ENCODE measurements around the gene MBOAT7. TPM values are rescaled to one million over a fixed set of nuclear protein-coding genes. Genes with fewer than 3 reads are reported as not detected.
A peak's percentile ranks its signal among the peaks of the same experiment; 100 is the strongest.

The MBOAT7 gene
- total RNA-seq, 2 donors from 2014 or later: 40.5 to 98.9 TPM

DNA sequence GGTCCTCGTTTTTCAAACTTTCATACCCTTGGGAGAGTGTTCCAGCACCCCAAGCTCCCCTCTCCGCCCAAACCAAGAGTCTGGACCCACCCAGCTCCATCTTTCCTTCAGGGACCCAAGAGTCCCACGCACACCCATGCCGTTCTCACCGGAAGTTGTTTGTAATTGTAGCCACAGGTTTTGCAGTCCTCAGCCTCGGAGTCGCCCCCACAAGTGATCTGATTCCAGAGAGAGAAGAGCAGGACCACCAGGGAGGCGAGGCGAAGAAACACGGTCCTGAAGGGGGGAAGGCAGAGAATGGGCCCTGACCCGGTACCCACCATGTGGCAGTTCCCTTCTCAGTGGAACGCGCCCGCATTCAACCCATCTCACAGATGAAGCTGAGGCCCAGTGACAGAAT is 26.5 kb downstream of the MBOAT7 start:
- ATAC-seq: no peak

DNA sequence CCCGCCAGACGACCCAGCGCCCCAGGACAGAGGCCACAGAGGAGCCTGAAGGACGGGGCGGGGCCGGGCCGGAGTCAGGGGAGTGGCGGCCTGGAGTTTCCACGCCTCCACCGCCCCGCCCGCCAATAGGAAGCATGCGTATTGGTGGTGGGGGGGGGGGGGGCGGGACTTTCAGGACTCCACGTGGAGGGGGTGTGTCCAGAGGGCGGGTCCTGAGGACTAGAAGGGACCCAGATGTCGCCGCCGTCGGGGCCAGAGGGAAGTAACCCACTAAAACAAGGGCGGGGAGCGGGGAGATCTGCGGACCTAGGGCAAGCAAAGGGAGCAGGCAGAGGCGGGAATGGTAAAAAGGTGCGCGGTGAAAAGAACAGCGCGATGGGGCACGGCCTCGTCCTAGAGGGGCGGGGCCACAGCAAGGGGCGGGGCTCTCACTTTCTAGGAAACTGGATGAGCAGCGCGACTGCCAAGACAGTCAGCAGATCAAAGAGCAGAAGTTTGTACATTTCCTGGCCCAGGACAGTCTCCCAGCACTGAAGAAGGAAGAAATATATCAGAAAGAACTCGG is 27.1 kb downstream of the MBOAT7 start:
- Histone ChIP-seq H3K9me3 (no peaks in the 10 kb centered on the region), H3K27ac (peak overlapping the region in 2 of 4 donors; percentile 30 to 68), H3K36me3 (replicated peaks in 1 of 2; ENCODE audit: insufficient read depth in 1 of 2, low read depth in 2 of 2) (no peaks in the 10 kb centered on the region), H3K4me1 (peaks cover 48% of the 10 kb centered on the region), H3K4me3 (no peak overlapping the region), H3K27me3 (no peaks in the 10 kb centered on the region)
- ATAC-seq: peak; percentile 33
- intact Hi-C loops (cut with DNase I): no loop called here
- peak; percentile 89 to 95 (median 94) for DNase-seq
- TF ChIP-seq POLR2A (IDR thresholded peaks at IDR 0.05): peak in 2 of 3 donors; percentile 5 to 24
- TF ChIP-seq, protein P1, sequence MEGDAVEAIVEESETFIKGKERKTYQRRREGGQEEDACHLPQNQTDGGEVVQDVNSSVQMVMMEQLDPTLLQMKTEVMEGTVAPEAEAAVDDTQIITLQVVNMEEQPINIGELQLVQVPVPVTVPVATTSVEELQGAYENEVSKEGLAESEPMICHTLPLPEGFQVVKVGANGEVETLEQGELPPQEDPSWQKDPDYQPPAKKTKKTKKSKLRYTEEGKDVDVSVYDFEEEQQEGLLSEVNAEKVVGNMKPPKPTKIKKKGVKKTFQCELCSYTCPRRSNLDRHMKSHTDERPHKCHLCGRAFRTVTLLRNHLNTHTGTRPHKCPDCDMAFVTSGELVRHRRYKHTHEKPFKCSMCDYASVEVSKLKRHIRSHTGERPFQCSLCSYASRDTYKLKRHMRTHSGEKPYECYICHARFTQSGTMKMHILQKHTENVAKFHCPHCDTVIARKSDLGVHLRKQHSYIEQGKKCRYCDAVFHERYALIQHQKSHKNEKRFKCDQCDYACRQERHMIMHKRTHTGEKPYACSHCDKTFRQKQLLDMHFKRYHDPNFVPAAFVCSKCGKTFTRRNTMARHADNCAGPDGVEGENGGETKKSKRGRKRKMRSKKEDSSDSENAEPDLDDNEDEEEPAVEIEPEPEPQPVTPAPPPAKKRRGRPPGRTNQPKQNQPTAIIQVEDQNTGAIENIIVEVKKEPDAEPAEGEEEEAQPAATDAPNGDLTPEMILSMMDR (IDR thresholded peaks at IDR 0.05): no peak
- WGBS, 2 donors: 2 to 6% methylated on average over 18 to 32 of the region's 35 CpGs

More for the DNA sequence above, 26.5 kb downstream of the MBOAT7 start:
- DNase-seq: no peak
- intact Hi-C loops (cut with DNase I): no loop called here
- H3K9me3 ChIP-seq: no peaks in the 10 kb centered on the region
- no peaks in the 10 kb centered on the region for H3K27me3 ChIP-seq
- H3K4me1 ChIP-seq: peaks cover 46% of the 10 kb centered on the region
- 68% methylated on average over 14 of the region's 14 CpGs for WGBS, 2 donors
- peak in 1 of 3 donors; percentile 5 for TF ChIP-seq POLR2A (IDR thresholded peaks at IDR 0.05)
- TF ChIP-seq, protein P1 (IDR thresholded peaks at IDR 0.05): no peak
- H3K27ac ChIP-seq: peak overlapping the region in 2 of 4 donors; percentile 30 to 68
- H3K4me3 ChIP-seq: no peak overlapping the region
- H3K36me3 ChIP-seq (replicated peaks in 1 of 2; ENCODE audit: insufficient read depth in 1 of 2, low read depth in 2 of 2): no peaks in the 10 kb centered on the region

DNA sequence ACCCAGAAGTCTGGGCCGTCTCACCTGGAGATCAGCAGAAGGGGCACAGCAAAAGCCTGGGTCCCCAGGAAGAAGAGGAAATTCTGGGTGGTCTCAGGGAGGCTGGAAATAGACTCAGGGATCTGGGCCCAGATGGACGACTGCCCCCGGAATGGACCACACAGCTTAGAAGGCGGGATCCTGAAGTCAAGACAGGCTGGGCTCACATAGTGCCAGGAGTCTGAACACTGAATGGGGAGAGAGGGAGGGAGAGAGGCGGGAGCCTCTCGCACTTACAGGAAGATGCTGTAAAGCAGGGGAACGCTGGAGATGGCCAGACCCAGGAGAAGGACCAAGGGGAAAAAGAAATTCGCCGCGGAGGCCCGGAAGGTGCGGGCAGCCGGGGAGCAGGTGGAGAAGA is 28.5 kb downstream of the MBOAT7 start:
- H3K4me3 ChIP-seq: no peak overlapping the region
- peak overlapping the region in 3 of 4 donors; percentile 86 to 96 (median 95) for H3K27ac ChIP-seq
- DNase-seq (no peak), ATAC-seq (no peak)
- TF ChIP-seq POLR2A (IDR thresholded peaks at IDR 0.05): no peak
- TF ChIP-seq, protein P1 (IDR thresholded peaks at IDR 0.05): no peak
- no peaks in the 10 kb centered on the region for H3K9me3 ChIP-seq
- H3K27me3 ChIP-seq: no peaks in the 10 kb centered on the region
- peaks cover 5 to 8% of the 10 kb centered on the region in 2 donors for H3K36me3 ChIP-seq (replicated peaks in 1 of 2; ENCODE audit: insufficient read depth in 1 of 2, low read depth in 2 of 2)
- peaks cover 48% of the 10 kb centered on the region for H3K4me1 ChIP-seq
- WGBS, 2 donors: 25 to 34% methylated on average over 13 of the region's 13 CpGs
- intact Hi-C loops (cut with DNase I): no loop called here

DNA sequence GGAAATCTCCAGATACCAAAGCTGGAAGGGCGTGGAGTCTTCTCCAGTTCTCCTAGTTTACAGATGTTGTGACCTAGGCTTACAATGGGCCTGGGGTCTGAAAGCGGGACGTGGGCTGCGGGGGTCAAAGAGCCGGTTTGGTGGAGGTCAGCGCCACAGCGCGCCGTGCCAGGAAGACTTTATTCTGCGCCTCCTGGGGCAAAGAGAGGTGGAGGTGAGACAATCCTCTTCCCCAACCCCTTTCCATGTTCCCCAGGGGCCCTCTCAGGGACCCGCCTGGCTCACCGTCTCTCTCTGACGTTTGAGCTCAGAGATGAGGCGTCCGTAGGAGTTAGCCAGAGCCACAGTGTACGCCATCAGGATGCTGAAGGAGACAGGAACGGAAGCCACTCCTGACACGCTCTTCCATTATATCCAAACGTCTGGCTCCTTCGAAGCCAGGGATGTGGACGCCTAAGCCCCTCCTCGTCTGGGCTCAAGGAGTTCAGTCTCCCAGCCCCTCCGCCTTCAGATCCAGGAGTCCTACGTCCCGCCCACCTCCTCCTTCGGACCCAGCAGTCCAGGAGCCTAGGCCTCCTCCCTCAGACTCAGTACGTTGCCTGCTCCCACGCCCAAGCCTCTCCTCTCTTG is 29.1 kb downstream of the MBOAT7 start:
- TF ChIP-seq, protein P1 (IDR thresholded peaks at IDR 0.05): no peak
- no peak for TF ChIP-seq POLR2A (IDR thresholded peaks at IDR 0.05)
- DNase-seq (no peak), ATAC-seq (no peak)
- no peaks in the 10 kb centered on the region for H3K27me3 ChIP-seq
- H3K36me3 ChIP-seq (replicated peaks in 1 of 2; ENCODE audit: insufficient read depth in 1 of 2, low read depth in 2 of 2): peaks cover 5 to 9% of the 10 kb centered on the region in 2 donors
- H3K27ac ChIP-seq: peak overlapping the region; percentile 82 to 96 (median 90)
- WGBS, 2 donors: 2% methylated on average over 18 to 28 of the region's 28 CpGs
- no peaks in the 10 kb centered on the region for H3K9me3 ChIP-seq
- intact Hi-C loops (cut with DNase I): no loop called here
- H3K4me1 ChIP-seq: peaks cover 48% of the 10 kb centered on the region
- H3K4me3 ChIP-seq: peak overlapping the region; percentile 3 to 29

Data from body of pancreas (tissue), 4 donors.